GM23338 (cell line): Measurements from ENCODE around the gene BNIP3. TPM values are rescaled to one million over a fixed set of nuclear protein-coding genes. Genes with fewer than 3 reads are reported as not detected.

Source experiments
- ATAC-seq: fragments of 200-7000 bp; cut with Tn5 transposase; 3 replicates; pipeline ENCODE4 v1.9.1; 2020
- DNase-seq: peaks from one replicate; pipeline ENCODE4 v3.0.0-alpha.2; 2015; ENCODE audit warnings: low spot score
- H2AFZ ChIP-seq: fragments of 200-600 bp; sonication (generic); 2 replicates; pipeline ENCODE4 v1.8.0; 2016; ENCODE audit warnings: antibody characterized with exemption, mild to moderate bottlenecking, moderate library complexity
- H3F3A ChIP-seq: fragments of 200-600 bp; sonication (generic); replicated peaks from 2 replicates; pipeline ENCODE4 v1.8.0; 2017; ENCODE audit warnings: antibody characterized with exemption, mixed run types, low read depth
- H3K27ac ChIP-seq: fragments of 200-600 bp; sonication (generic); 2 replicates; pipeline ENCODE4 v1.6.1; 2016; ENCODE audit warnings: low read depth
- H3K27me3 ChIP-seq: fragments of 200-600 bp; sonication (generic); 2 replicates; pipeline ENCODE4 v1.8.0; 2016; ENCODE audit warnings: mild to moderate bottlenecking, mixed run types, moderate library complexity; ENCODE audit not compliant: insufficient read depth
- H3K36me3 ChIP-seq: fragments of 200-600 bp; sonication (generic); 2 replicates; pipeline ENCODE4 v1.8.0; 2016; ENCODE audit warnings: mild to moderate bottlenecking; ENCODE audit not compliant: insufficient read depth
- H3K4me1 ChIP-seq: fragments of 200-600 bp; sonication (generic); 2 replicates; pipeline ENCODE4 v1.8.0; 2016; ENCODE audit warnings: mild to moderate bottlenecking, moderate library complexity; ENCODE audit not compliant: insufficient read depth
- H3K4me2 ChIP-seq: fragments of 200-600 bp; sonication (generic); 2 replicates; pipeline ENCODE4 v1.7.1; 2017; ENCODE audit warnings: mixed run types
- H3K4me3 ChIP-seq: fragments of 200-600 bp; sonication (generic); 2 replicates; pipeline ENCODE4 v1.6.1; 2016; ENCODE audit warnings: mixed run types
- H3K79me2 ChIP-seq: fragments of 200-600 bp; sonication (generic); replicated peaks from 2 replicates; pipeline ENCODE4 v1.8.0; 2017; ENCODE audit warnings: mild to moderate bottlenecking; ENCODE audit not compliant: insufficient read depth
- H3K9me2 ChIP-seq: fragments of 200-600 bp; sonication (generic); 2 replicates; pipeline ENCODE4 v1.8.0; 2017; ENCODE audit not compliant: insufficient read depth
- H4K20me1 ChIP-seq: fragments of 200-600 bp; sonication (generic); replicated peaks from 2 replicates; pipeline ENCODE4 v1.8.0; 2017; ENCODE audit warnings: mild to moderate bottlenecking; ENCODE audit not compliant: insufficient read depth
- H3K27ac Mint-ChIP-seq: 2 replicates; pipeline ENCODE4 v1.8.0; 2020; ENCODE audit warnings: inconsistent platforms, mild to moderate bottlenecking, moderate library complexity, mixed read lengths
- H3K27me3 Mint-ChIP-seq: 3 replicates; pipeline ENCODE4 v1.8.0; 2022; ENCODE audit warnings: low read depth, mild to moderate bottlenecking, moderate library complexity, mixed read lengths, inconsistent platforms; ENCODE audit not compliant: insufficient read depth, poor library complexity
- H3K36me3 Mint-ChIP-seq: 3 replicates; pipeline ENCODE4 v1.8.0; 2021; ENCODE audit warnings: low read depth, mild to moderate bottlenecking, inconsistent platforms, moderate library complexity, mixed read lengths
- H3K4me1 Mint-ChIP-seq: 3 replicates; pipeline ENCODE4 v1.8.0; 2020; ENCODE audit warnings: mild to moderate bottlenecking, inconsistent platforms, mixed read lengths
- H3K4me3 Mint-ChIP-seq: 3 replicates; pipeline ENCODE4 v1.8.0; 2021; ENCODE audit warnings: moderate library complexity, mild to moderate bottlenecking, inconsistent platforms, mixed read lengths
- H3K9me3 Mint-ChIP-seq: 3 replicates; pipeline ENCODE4 v1.8.0; 2020; ENCODE audit warnings: moderate library complexity, mild to moderate bottlenecking, inconsistent platforms, mixed read lengths
- EZH2 ChIP-seq: fragments of 200-600 bp; sonication (generic); IDR thresholded peaks from one replicate; pipeline ENCODE4 v1.8.0; 2017; ENCODE audit warnings: antibody characterized with exemption, mild to moderate bottlenecking, low read depth; ENCODE audit not compliant: unreplicated experiment
- EZH2phosphoT487 ChIP-seq: fragments of 200-600 bp; sonication (generic); IDR thresholded peaks from one replicate; pipeline ENCODE4 v1.8.1; 2018; ENCODE audit warnings: antibody characterized with exemption; ENCODE audit not compliant: unreplicated experiment
- JUNB ChIP-seq: IDR thresholded peaks from one replicate; pipeline ENCODE4 v1.6.1; 2016; ENCODE audit warnings: antibody characterized with exemption; ENCODE audit not compliant: unreplicated experiment
- NANOG ChIP-seq: IDR thresholded peaks from 2 replicates; pipeline ENCODE4 v1.6.1; 2016; ENCODE audit warnings: antibody characterized with exemption, borderline replicate concordance
- POLR2AphosphoS5 ChIP-seq: IDR thresholded peaks from 2 replicates; pipeline ENCODE4 v1.6.1; 2016; ENCODE audit warnings: antibody characterized with exemption, low read depth
- STAT1 ChIP-seq: IDR thresholded peaks from one replicate; pipeline ENCODE4 v1.6.1; 2016; ENCODE audit warnings: antibody characterized with exemption; ENCODE audit not compliant: unreplicated experiment
- ZNF114 ChIP-seq: fragments of 250-450 bp; sonication (Bioruptor Pico); IDR thresholded peaks from 2 replicates; pipeline ENCODE4 v1.5.0; 2020; ENCODE audit warnings: mild to moderate bottlenecking, moderate library complexity
- ZNF331 ChIP-seq: fragments of 250-450 bp; sonication (Bioruptor Pico); IDR thresholded peaks from 2 replicates; pipeline ENCODE4 v1.5.0; 2020; ENCODE audit warnings: low read depth, mild to moderate bottlenecking, moderate library complexity
- polyA plus RNA-seq: library from polyadenylated mRNA; unstranded; fragments of >200 nt; fragmentation: Nextera tagmentation; extraction: Ambion mirVana; gene quantifications from 2 replicates; pipeline ENCODE4 v1.2.1, GENCODE V29; 2016
- total RNA-seq: library from RNA; depleted of rRNA; stranded (reverse); fragments of >200 nt; shearing (Covaris generic); gene quantifications from 2 replicates; pipeline ENCODE4 v1.2.3, GENCODE V29; 2014
- TF ChIP-seq, protein P1 (sequence below), 2 experiments: fragments of 200-600 bp in 1 of 2; sonication (generic) in 1 of 2; conservative IDR thresholded peaks; 2 replicates each; pipeline versions ENCODE4 v1.5.1 to v1.6.1; 2016 to 2017; ENCODE audit warnings: antibody characterized with exemption in 2 of 2, low read depth in 2 of 2, mild to moderate bottlenecking in 2 of 2, moderate library complexity in 1 of 2
- TF ChIP-seq, protein P2 (sequence below): IDR thresholded peaks from one replicate; pipeline ENCODE4 v1.6.1; 2018; ENCODE audit warnings: antibody characterized with exemption; ENCODE audit not compliant: unreplicated experiment
- TF ChIP-seq, protein P3 (sequence below): IDR thresholded peaks from 2 replicates; pipeline ENCODE4 v1.6.1; 2016; ENCODE audit warnings: antibody characterized with exemption

Gene BNIP3
- total and polyA plus RNA-seq, 2 experiments from 2014 or later: 46.3 to 75.0 TPM

DNA sequence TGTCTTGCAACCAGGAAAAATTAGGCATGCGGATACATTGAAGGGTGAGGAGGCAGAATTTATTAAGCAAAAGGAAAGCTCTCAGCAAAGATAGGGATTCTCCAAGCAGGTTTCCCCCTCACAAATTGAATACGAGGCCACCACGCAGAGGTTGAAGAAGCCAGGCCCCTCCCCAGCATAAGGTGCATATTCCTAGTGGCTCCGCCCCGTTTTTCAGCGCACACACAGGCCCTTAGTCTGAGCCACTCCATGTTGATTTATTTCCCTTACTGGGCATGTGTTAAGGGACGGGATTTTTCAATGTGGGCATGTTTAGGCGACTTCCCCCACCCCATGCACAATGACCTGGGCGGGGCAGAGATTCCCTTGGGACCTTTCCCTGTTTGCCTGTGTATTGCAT, 56.0 kb downstream of the BNIP3 start (continued):
- TF ChIP-seq EZH2phosphoT487 (no peak), EZH2 (no peak), NANOG (no peak), ZNF331 (CRISPR knock-in tag) (no peak), ZNF114 (CRISPR knock-in tag) (no peak), POLR2AphosphoS5 (no peak), STAT1 (no peak), JUNB (no peak)
- TF ChIP-seq, protein P1, sequence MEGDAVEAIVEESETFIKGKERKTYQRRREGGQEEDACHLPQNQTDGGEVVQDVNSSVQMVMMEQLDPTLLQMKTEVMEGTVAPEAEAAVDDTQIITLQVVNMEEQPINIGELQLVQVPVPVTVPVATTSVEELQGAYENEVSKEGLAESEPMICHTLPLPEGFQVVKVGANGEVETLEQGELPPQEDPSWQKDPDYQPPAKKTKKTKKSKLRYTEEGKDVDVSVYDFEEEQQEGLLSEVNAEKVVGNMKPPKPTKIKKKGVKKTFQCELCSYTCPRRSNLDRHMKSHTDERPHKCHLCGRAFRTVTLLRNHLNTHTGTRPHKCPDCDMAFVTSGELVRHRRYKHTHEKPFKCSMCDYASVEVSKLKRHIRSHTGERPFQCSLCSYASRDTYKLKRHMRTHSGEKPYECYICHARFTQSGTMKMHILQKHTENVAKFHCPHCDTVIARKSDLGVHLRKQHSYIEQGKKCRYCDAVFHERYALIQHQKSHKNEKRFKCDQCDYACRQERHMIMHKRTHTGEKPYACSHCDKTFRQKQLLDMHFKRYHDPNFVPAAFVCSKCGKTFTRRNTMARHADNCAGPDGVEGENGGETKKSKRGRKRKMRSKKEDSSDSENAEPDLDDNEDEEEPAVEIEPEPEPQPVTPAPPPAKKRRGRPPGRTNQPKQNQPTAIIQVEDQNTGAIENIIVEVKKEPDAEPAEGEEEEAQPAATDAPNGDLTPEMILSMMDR (conservative IDR thresholded peaks at IDR 0.05; ENCODE audit: low read depth in 2 of 2): no peak
- TF ChIP-seq, protein P2, sequence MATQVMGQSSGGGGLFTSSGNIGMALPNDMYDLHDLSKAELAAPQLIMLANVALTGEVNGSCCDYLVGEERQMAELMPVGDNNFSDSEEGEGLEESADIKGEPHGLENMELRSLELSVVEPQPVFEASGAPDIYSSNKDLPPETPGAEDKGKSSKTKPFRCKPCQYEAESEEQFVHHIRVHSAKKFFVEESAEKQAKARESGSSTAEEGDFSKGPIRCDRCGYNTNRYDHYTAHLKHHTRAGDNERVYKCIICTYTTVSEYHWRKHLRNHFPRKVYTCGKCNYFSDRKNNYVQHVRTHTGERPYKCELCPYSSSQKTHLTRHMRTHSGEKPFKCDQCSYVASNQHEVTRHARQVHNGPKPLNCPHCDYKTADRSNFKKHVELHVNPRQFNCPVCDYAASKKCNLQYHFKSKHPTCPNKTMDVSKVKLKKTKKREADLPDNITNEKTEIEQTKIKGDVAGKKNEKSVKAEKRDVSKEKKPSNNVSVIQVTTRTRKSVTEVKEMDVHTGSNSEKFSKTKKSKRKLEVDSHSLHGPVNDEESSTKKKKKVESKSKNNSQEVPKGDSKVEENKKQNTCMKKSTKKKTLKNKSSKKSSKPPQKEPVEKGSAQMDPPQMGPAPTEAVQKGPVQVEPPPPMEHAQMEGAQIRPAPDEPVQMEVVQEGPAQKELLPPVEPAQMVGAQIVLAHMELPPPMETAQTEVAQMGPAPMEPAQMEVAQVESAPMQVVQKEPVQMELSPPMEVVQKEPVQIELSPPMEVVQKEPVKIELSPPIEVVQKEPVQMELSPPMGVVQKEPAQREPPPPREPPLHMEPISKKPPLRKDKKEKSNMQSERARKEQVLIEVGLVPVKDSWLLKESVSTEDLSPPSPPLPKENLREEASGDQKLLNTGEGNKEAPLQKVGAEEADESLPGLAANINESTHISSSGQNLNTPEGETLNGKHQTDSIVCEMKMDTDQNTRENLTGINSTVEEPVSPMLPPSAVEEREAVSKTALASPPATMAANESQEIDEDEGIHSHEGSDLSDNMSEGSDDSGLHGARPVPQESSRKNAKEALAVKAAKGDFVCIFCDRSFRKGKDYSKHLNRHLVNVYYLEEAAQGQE: no peak
- TF ChIP-seq, protein P3, sequence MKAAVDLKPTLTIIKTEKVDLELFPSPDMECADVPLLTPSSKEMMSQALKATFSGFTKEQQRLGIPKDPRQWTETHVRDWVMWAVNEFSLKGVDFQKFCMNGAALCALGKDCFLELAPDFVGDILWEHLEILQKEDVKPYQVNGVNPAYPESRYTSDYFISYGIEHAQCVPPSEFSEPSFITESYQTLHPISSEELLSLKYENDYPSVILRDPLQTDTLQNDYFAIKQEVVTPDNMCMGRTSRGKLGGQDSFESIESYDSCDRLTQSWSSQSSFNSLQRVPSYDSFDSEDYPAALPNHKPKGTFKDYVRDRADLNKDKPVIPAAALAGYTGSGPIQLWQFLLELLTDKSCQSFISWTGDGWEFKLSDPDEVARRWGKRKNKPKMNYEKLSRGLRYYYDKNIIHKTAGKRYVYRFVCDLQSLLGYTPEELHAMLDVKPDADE: no peak

DNA sequence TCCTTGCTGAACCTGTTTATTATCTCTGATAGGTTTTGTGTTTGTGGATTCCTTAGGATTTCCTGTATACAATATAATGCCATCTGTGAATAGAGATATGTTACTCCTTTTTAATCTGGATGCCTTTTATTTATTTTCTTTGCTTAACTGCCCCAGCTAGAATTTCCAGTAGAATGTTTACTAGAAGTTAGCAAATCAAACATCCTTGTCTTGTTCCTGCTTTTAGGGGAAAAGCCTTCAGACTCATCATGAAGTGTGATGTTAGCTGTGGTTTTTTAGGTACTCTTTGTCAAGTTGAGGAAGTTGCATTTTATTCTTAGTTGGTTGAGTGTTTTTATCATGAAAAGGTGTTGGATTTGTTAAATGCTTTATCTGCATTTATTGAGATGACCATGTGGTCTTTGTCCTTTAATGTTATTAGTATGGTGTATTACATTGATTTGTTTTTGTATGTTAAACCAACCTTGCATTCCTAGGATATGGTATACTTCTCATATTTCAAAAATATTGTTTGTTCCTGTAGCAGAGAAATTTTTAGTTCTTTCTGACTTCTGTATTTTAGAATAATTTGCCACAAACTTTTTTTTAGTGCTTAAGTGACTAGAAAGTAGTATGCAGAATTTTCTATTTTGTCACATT, 56.6 kb downstream of the BNIP3 start:
- H3K27ac Mint-ChIP-seq: no peak overlapping the region
- Histone ChIP-seq H3K79me2 (peaks cover 100% of the 10 kb centered on the region), H3K4me2 (no peak overlapping the region), H3K9me2 (no peaks in the 10 kb centered on the region), H3K4me1 (peaks cover 68% of the 10 kb centered on the region), H3K27ac (no peak overlapping the region), H3F3A (no peaks in the 10 kb centered on the region), H2AFZ (no peak overlapping the region), H3K4me3 (no peak overlapping the region), H4K20me1 (peaks cover 78% of the 10 kb centered on the region), H3K27me3 (no peaks in the 10 kb centered on the region), H3K36me3 (no peaks in the 10 kb centered on the region)
- H3K4me1 Mint-ChIP-seq: peaks cover 68% of the 10 kb centered on the region
- no peaks in the 10 kb centered on the region for H3K9me3 Mint-ChIP-seq
- no peak for DNase-seq
- ATAC-seq: no peak
- H3K27me3 Mint-ChIP-seq: peaks cover 12% of the 10 kb centered on the region
- peaks cover 9% of the 10 kb centered on the region; the same call in 2 of the 3 replicates for H3K36me3 Mint-ChIP-seq
- no peak overlapping the region for H3K4me3 Mint-ChIP-seq
- TF ChIP-seq, protein P3: no peak
- no peak for TF ChIP-seq ZNF331 (CRISPR knock-in tag)
- no peak for TF ChIP-seq STAT1
- no peak for TF ChIP-seq ZNF114 (CRISPR knock-in tag)
- TF ChIP-seq EZH2: no peak
- TF ChIP-seq, protein P1 (conservative IDR thresholded peaks at IDR 0.05; ENCODE audit: low read depth in 2 of 2): no peak
- TF ChIP-seq NANOG: no peak
- TF ChIP-seq JUNB: no peak
- no peak for TF ChIP-seq POLR2AphosphoS5
- TF ChIP-seq, protein P2: no peak
